Epithelial cell of proximal tubule (primary cell): ENCODE results near the gene SERPINA10. TPM values are rescaled to one million over a fixed set of nuclear protein-coding genes. Genes with fewer than 3 reads are reported as not detected.

Experiments
- DNase-seq: peaks from one replicate; pipeline ENCODE4 v3.0.0-alpha.2; 2011; ENCODE audit warnings: low read depth
- H3K4me3 ChIP-seq: 2 replicates; pipeline ENCODE4 v1.5.1; 2011; ENCODE audit warnings: low read depth, mild to moderate bottlenecking, low read length
- total RNA-seq: library from RNA; depleted of rRNA; stranded (reverse); fragments of >200 nt; gene quantifications from 2 replicates; pipeline ENCODE4 v1.2.3, GENCODE V29; 2015
- TF ChIP-seq, protein P1 (sequence below): conservative IDR thresholded peaks from 2 replicates; pipeline ENCODE4 v1.5.1; 2012; ENCODE audit warnings: low read depth, mild to moderate bottlenecking, low read length

The SERPINA10 gene, protein sequence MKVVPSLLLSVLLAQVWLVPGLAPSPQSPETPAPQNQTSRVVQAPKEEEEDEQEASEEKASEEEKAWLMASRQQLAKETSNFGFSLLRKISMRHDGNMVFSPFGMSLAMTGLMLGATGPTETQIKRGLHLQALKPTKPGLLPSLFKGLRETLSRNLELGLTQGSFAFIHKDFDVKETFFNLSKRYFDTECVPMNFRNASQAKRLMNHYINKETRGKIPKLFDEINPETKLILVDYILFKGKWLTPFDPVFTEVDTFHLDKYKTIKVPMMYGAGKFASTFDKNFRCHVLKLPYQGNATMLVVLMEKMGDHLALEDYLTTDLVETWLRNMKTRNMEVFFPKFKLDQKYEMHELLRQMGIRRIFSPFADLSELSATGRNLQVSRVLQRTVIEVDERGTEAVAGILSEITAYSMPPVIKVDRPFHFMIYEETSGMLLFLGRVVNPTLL
- total RNA-seq: not detected in 2 replicates

DNA sequence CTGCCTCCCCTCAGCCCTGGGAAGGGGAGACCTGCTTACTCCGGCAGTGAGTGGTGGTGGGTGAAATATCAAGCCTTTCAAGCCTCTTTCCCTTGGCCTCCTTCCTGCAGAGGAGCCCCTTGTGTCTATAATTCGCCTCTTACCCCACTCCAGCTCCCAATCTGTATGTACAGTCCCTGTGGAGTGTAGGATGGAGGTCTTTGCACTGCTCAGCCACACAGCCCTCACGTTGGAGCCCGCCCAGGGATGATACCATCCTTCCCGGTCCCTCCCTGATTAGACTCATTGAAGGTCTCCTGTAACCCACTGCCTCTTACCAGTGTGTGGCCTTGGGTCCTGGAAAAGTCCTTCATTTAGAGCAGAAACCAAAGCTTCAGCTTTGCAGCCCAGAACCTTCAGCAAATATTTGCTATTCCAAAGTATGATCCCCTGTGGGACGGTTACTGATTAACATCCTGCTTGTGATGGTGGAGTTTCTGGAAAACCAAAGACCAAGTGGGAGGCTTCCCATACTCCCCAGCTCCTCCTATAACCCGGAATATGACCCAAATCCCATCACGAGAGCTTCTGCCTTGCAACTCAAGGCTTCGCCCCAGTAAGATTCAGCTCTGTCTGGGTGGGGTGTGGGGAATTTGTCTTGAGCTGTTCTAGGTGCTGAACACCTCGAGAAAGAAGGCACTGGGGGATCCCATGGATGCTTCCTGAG, at the start of gene SERPINA10:
SERPINA10 (minus strand) TSS at position 397 of the 706 bp plus-strand sequence. CDS start 2,675 bp downstream, outside the sequence.
- TF ChIP-seq, protein P1, sequence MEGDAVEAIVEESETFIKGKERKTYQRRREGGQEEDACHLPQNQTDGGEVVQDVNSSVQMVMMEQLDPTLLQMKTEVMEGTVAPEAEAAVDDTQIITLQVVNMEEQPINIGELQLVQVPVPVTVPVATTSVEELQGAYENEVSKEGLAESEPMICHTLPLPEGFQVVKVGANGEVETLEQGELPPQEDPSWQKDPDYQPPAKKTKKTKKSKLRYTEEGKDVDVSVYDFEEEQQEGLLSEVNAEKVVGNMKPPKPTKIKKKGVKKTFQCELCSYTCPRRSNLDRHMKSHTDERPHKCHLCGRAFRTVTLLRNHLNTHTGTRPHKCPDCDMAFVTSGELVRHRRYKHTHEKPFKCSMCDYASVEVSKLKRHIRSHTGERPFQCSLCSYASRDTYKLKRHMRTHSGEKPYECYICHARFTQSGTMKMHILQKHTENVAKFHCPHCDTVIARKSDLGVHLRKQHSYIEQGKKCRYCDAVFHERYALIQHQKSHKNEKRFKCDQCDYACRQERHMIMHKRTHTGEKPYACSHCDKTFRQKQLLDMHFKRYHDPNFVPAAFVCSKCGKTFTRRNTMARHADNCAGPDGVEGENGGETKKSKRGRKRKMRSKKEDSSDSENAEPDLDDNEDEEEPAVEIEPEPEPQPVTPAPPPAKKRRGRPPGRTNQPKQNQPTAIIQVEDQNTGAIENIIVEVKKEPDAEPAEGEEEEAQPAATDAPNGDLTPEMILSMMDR: no peak
- H3K4me3 ChIP-seq: no peak within 1 kb of the TSS
- no peak for DNase-seq

DNA sequence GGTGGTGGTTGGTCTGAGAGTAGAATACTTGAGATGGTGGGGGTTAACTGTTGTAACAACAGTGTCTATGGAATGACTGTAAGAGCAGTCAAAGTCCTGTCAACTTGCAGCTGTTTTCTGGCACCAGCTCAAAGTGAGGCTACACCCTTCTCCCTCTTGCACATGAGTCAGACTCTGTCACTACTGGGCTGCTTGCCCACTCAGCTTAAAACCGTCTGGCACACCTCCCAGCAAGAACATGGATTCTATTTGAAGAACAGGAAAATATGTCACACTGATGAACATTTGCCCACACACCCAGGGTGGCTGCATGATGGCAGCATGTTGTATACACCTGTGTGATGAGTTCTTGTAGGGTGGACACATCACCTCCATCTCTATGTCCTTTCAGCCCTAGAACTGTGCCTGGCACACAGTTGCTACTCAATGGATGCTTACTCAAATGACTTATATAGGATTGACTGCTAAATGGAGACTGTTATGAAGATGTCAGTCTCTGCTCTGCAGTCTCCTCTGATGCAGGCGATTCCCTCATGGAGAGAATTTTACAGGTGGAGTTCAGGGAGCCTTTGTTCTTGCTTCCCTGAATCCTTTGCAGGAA, 49.4 kb upstream of the SERPINA10 start:
- TF ChIP-seq, protein P1: no peak
- peak; percentile 95 for DNase-seq
- no peak overlapping the region for H3K4me3 ChIP-seq

DNA sequence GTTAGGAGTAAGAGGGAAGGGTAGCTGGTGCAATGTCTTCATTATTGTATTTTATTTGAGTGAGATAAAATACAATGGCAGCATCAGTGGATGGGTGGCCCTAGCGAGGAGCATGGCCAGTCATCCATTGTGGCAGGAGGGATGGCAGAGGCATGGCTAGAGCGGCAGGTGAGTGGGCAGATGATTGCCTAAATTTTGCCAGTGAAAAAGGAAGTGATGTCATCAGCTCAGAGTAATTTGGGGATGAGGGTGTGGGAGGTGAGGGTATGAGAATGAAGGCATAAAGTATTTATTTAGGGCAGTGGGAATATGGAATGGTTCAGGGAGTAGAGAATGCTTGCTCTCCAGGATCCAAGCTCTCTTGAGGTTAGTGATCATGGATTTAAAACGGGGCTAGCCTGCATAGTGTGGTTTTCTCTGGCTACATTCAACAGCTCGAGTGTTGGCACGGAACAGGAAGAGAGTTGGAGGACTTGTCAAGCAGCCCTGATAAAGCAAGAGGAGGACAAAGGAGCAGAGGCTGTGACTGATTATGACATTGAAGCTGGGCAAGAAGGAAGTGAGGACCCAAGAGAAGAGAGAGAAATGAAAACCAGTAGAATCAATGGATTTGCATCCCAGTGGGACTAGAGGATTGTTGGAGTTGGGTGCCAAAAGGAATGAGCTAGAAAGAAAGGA, 48.7 kb upstream of the SERPINA10 start:
- DNase-seq: no peak

DNA sequence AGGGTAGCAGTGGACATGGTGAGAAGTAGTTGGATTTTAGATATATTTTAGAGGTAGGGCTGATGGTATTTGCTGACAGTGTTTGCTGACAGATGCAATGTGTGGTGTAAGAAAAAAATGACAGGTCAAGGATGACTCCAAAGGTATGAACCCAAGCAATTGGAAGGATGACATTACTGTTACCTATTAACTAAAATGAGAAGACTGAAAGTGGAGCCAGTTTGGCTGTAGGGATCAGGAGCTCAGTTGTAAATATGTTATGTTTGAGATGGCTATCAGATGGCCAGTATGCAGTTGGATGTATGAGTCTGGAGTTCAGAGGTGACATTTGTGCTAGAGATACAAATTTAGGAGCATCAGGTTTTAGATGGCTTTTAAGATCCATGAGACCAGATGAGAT, 47.5 kb upstream of the SERPINA10 start:
- H3K4me3 ChIP-seq: no peak overlapping the region
- no peak for DNase-seq
- TF ChIP-seq, protein P1: no peak

More for the DNA sequence above, 48.7 kb upstream of the SERPINA10 start:
- TF ChIP-seq, protein P1: no peak
- no peak overlapping the region for H3K4me3 ChIP-seq

DNA sequence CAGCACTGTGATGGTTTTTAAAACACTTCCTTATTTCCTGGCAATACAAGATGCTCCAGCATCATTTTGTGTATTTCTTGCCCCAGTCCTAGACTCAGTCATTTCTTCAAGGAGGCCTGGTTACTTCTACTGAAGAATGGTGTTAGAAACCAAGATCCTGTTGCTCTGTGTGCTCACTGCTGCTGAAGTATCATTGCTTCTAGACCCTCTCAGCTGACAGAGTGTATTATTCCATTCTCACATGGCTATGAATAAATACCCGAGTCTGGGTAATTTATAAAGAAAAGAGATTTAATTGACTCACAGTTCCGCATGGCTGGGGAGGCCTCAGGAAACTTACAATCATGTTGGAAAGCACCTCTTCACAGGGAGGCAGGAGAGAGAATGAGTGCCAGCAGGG, 45.0 kb upstream of the SERPINA10 start:
- H3K4me3 ChIP-seq: no peak overlapping the region
- TF ChIP-seq, protein P1: no peak
- DNase-seq: no peak

DNA sequence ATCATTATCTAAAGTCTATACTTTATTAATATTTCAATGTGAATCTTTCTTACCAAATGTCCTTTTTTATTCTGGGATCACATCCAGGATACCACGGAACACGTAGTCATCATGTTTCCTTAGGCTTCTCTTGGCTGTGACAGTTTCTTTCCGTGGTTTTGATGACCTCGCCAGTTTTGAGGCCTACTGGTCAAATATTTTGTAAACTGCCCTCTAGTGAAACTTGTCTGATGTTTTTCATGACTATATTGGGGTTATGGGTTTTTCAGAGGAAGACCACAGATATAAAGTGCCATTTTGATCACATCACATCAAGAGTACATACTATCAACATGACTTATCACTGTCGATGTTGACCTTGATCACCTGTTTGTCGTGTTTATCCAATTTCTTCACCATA, 44.2 kb upstream of the SERPINA10 start:
- TF ChIP-seq, protein P1: no peak
- no peak for DNase-seq
- no peak overlapping the region for H3K4me3 ChIP-seq
